SJSA1 (cell line): ENCODE data around the gene INTS11. TPM values are rescaled to one million over a fixed set of nuclear protein-coding genes. Genes with fewer than 3 reads are reported as not detected.
"Not testable (repeated sequence)": the region's sequence is repeated elsewhere in the genome, so short reads cannot be mapped to it uniquely, and the experiment has no call there.

Experiments
- DNase-seq, 2 experiments: peaks; one replicate each; pipeline ENCODE4 v3.0.0-alpha.2; 2015 to 2020; ENCODE audit warnings: low spot score in 2 of 2, low read depth in 1 of 2
- H3K27ac ChIP-seq: fragments of 250-450 bp; sonication (Bioruptor Pico); 2 replicates; pipeline ENCODE4 v1.5.1; 2020; ENCODE audit warnings: mild to moderate bottlenecking, moderate library complexity
- H3K27me3 ChIP-seq: fragments of 250-450 bp; sonication (Bioruptor Pico); replicated peaks from 2 replicates; pipeline ENCODE4 v1.5.1; 2020; ENCODE audit warnings: mild to moderate bottlenecking, moderate library complexity
- H3K36me3 ChIP-seq: fragments of 250-450 bp; sonication (Bioruptor Pico); 2 replicates; pipeline ENCODE4 v1.5.1; 2020; ENCODE audit warnings: mild to moderate bottlenecking
- H3K4me1 ChIP-seq: fragments of 250-450 bp; sonication (Bioruptor Pico); replicated peaks from 2 replicates; pipeline ENCODE4 v1.6.1; 2021; ENCODE audit warnings: mild to moderate bottlenecking
- H3K4me3 ChIP-seq: fragments of 250-450 bp; sonication (Bioruptor Pico); 2 replicates; pipeline ENCODE4 v1.5.1; 2020; ENCODE audit warnings: mild to moderate bottlenecking
- H3K9me3 ChIP-seq: fragments of 250-450 bp; sonication (Bioruptor Pico); replicated peaks from 2 replicates; pipeline ENCODE4 v1.5.1; 2020; ENCODE audit warnings: mild to moderate bottlenecking
- total RNA-seq: library from RNA; depleted of rRNA; stranded (reverse); fragments of >200 nt; shearing (Covaris generic); gene quantifications from 2 replicates; pipeline ENCODE4 v1.2.3, GENCODE V29; 2014

INTS11 gene
- total RNA-seq, 1 experiment from 2014 or later = 81.0 TPM

GRCh38 chr1:1321477-1321876, 3.0 kb downstream of the INTS11 start:
- no peak overlapping the region for H3K27ac ChIP-seq
- H3K9me3 ChIP-seq = no peaks in the 10 kb centered on the region
- peaks cover 81% of the 10 kb centered on the region for H3K36me3 ChIP-seq
- H3K4me3 ChIP-seq = no peak overlapping the region
- peaks cover 42% of the 10 kb centered on the region for H3K4me1 ChIP-seq
- no peak for DNase-seq
- H3K27me3 ChIP-seq = no peaks in the 10 kb centered on the region

DNA sequence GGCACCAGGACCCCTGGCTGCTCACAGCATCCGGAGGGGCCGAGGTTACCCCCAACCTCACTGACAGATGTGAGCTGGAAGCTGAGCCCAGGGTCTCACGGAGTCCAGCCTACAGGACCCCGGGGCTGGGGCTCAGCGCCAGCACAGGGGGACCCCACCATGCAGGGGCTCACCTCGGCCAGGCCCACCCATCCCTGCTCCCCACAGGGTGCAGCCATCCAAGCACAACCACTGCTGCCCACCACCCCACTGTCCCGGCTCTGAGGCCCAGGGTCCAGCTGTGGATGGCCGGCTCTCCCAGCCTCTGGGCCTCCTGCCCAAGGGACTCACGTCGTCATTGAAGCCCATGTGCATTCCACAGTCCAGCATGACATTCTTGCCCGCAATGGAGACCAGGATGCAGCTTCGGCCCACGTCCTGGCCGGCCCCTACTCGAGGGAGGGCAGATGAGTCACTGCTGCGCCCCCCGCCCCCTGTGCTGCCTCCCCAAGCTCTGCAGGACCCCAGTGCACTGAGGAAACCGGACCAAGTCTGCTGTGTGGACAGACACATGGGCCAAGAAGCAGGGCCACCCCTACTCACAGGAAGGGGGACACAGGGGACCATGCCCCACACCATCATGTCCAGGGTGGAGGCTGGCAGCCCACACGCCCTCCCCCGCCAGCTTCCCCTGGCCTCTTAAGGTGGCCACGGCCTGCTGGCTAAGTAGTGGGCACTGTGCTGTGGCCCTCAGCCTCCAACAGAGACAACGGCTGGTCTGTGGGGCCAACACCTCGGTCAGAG, 3.6 kb downstream of the INTS11 start:
- H3K27ac ChIP-seq = no peak overlapping the region
- no peak overlapping the region for H3K4me3 ChIP-seq
- H3K36me3 ChIP-seq = peaks cover 85% of the 10 kb centered on the region
- H3K4me1 ChIP-seq = peaks cover 41% of the 10 kb centered on the region
- no peaks in the 10 kb centered on the region for H3K9me3 ChIP-seq
- no peaks in the 10 kb centered on the region for H3K27me3 ChIP-seq
- no peak for DNase-seq

- H3K9me3 ChIP-seq = no peaks in the 10 kb centered on the region
- no peak overlapping the region for H3K4me3 ChIP-seq
- peaks cover 82% of the 10 kb centered on the region for H3K36me3 ChIP-seq
- H3K4me1 ChIP-seq = peaks cover 30% of the 10 kb centered on the region
- no peak for DNase-seq
- no peaks in the 10 kb centered on the region for H3K27me3 ChIP-seq
- H3K27ac ChIP-seq = no peak overlapping the region
Measured at GRCh38 chr1:1319646-1319941, 4.9 kb downstream of the INTS11 start.

DNA sequence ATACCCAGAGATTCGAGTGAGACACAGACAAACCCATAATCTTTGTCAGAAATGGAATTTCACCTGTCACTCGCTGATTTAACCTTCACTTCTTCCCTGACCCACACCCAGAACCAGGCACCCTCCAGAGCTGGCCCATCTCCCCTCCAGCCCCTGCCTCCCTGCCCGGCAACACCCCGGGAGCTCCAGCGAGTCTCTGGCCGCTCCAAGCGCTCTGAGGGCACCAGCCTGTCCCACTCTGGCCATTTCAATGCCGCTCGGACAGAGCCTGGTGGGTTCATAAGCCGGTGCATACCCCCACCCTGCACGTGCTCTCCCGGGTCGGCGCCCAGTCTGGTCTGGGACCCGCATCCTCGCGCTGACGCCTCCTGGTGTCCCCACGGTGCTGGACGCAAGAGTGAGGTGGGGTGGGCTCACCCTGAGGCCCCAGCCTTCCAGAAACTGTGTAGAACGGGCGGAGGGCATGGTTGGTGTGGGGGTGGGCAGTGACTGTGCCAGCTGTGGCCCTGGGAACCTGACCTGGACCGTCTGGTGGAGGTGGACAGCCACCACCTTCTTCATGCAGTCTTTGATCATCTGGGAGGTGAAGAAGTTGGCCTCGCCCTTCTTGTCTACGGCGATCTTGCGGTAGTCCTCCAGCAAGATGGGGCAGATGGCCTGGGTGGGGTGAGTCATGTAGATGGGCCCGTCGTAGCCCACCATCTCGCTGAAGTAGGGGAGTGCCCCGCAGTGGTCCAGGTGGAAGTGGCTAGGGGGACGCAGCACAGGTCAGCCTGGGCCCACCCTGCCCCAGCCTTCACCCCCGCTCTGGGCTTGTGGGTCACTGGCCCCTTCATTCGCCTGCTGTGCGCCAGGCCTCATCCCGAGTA, 5.4 kb downstream of the INTS11 start:
- no peaks in the 10 kb centered on the region for H3K27me3 ChIP-seq
- H3K27ac ChIP-seq = peak overlapping the region; percentile 21; the same call in 1 of the 2 replicates
- DNase-seq = no peak
- H3K4me3 ChIP-seq = no peak overlapping the region
- H3K4me1 ChIP-seq = peaks cover 27% of the 10 kb centered on the region
- peaks cover 84% of the 10 kb centered on the region for H3K36me3 ChIP-seq
- H3K9me3 ChIP-seq = no peaks in the 10 kb centered on the region

GRCh38 chr1:1318131-1318652, 6.3 kb downstream of the INTS11 start:
- Histone ChIP-seq H3K9me3 (no peaks in the 10 kb centered on the region), H3K4me3 (no peak overlapping the region), H3K27ac (peak overlapping the region; percentile 21; the same call in 1 of the 2 replicates), H3K27me3 (no peaks in the 10 kb centered on the region), H3K36me3 (peaks cover 92% of the 10 kb centered on the region), H3K4me1 (peaks cover 23% of the 10 kb centered on the region)
- DNase-seq = peak; percentile 58 to 85

DNA sequence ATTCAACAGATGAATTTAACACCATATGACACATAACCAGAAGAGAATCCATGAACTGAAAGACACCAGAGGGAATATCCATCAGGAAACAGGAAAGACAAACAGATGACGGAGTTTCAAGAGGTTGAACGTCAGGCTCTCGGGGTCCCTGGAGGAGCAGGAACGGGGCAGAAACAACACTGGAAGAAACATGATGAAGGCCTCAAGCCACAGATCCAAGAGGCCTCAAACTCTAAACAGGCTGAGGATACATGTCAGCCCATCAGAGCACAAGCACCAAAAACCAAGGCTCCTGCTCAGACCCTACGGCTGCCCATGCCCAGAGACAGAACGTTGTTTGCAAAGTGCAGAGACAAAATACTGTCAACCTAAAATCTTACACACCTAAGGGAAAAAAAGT, 7.0 kb downstream of the INTS11 start:
- Histone ChIP-seq H3K27ac (no peak overlapping the region), H3K4me1 (peaks cover 19% of the 10 kb centered on the region), H3K9me3 (no peaks in the 10 kb centered on the region), H3K4me3 (no peak overlapping the region), H3K27me3 (no peaks in the 10 kb centered on the region), H3K36me3 (peaks cover 94% of the 10 kb centered on the region)
- DNase-seq = no peak

DNA sequence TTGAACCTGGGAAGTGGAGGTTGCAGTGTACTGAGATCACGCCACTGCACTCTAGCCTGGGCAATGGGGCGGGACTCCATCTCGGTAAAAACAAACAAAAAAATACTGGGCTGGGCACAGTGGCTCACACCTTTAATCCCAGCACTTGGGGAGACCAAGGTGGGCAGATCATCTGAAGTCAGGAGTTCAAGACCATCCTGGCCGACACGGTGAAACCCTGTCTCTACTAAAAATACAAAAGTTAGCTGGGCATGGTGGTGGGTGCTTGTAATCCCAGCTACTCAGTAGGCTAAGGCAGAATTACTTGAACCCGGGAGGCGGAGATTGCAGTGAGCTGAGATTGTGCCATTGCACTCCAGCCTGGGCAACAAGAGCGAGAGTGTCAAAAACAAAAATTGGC, 8.3 kb downstream of the INTS11 start:
- not testable (repeated sequence) for H3K4me3 ChIP-seq, H3K9me3 ChIP-seq, H3K27me3 ChIP-seq, DNase-seq, H3K27ac ChIP-seq
- peaks cover 96% of the 10 kb centered on the region for H3K36me3 ChIP-seq
- peaks cover 15% of the 10 kb centered on the region for H3K4me1 ChIP-seq

DNA sequence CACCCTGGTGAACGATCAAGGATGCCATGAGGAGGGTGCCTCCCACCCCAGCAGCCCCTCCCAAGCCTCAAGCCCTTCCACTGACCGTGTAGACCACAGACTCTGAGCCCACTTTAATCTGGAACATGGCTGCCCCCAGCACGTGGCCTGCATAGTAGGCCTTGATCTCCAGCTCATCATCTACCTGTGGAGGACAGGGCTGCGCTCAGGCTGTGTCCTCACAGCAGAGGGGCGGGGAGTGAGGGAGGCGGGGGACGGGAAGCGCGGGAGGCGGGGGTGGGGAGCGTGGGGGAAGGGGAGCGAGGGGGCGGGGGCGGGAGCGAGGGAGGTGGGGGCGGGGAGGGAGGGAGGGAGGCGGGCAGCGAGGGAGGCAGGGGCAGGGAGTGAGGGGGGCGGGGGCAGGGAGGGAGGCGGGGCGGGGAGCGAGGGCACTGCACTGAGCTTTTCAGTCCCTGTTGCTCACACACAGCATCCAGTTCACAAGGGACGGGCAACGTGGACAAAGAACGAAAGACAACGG, 9.0 kb downstream of the INTS11 start:
- Histone ChIP-seq H3K9me3 (no peaks in the 10 kb centered on the region), H3K4me1 (peaks cover 15% of the 10 kb centered on the region), H3K4me3 (no peak overlapping the region), H3K27ac (no peak overlapping the region), H3K27me3 (no peaks in the 10 kb centered on the region), H3K36me3 (peaks cover 96% of the 10 kb centered on the region)
- DNase-seq = no peak

- Histone ChIP-seq H3K4me3 (no peak overlapping the region), H3K9me3 (no peaks in the 10 kb centered on the region), H3K36me3 (peaks cover 96% of the 10 kb centered on the region), H3K27ac (no peak overlapping the region), H3K27me3 (no peaks in the 10 kb centered on the region), H3K4me1 (peaks cover 18% of the 10 kb centered on the region)
- DNase-seq = no peak
Measured at GRCh38 chr1:1314678-1315335, 9.7 kb downstream of the INTS11 start.

DNA sequence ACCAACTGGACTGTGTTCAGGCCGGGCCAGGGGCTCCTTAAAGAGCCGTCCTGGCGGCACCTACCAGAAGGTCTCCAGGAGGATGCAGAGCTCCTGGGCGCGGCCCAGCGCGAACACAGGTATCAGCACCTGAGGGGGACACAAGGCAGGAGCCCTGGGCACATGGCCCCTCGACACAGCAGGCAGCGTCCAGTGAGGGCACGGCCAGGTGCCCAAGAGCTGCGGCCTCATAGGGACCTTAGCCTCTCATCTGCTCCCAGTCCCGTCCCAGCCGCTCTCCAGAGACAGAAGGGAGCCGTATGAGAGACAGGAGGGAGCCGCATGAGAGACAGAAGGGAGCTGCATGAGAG, 10.2 kb downstream of the INTS11 start:
- Histone ChIP-seq H3K9me3 (no peaks in the 10 kb centered on the region), H3K4me1 (peaks cover 24% of the 10 kb centered on the region), H3K36me3 (peaks cover 96% of the 10 kb centered on the region), H3K4me3 (no peak overlapping the region), H3K27ac (no peak overlapping the region), H3K27me3 (no peaks in the 10 kb centered on the region)
- no peak for DNase-seq

- Histone ChIP-seq H3K36me3 (peaks cover 96% of the 10 kb centered on the region), H3K27me3 (no peaks in the 10 kb centered on the region)
Measured at GRCh38 chr1:1313500-1314236, 10.8 kb downstream of the INTS11 start.

DNA sequence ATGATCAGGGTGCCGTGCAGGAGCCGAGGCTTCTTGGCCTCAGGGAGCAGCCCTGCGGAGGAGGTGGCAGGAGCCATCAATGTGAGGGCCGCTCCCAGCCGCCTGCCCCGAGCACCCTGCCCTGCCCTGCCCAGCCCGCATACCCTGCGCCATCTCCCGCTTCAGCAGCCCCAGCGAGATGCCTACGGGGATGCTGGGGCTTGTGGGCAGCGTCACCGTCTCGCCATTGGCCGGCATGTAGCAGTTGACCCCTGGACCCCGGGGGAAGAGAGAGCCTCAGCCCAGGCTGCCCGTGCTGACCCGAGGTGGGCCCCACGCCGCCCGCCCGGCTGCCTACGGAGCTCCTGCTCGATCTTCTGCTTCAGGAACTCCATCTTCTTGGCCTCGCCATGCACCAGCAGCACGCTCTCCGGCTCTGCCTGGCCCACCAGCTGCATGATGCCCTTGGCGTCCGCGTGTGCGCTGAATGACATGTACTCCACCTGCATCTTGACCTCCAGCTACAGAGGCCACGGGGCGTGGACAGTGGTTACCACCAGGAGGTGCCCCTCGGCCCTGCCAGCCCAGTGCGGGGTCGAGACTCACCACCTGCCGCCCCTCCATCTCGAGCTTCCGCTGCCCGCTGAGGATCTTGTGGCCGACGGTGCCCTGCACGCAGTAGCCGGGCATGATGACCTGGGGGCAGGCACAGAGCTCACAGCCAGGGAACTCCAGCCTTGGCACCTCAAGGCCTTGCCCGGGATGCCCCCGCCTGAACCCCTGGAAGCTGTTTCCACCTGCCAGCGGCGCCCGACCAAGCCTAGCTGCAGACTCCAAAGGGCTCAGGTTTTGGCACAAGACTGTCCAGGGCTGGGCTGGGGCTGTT, 11.8 kb downstream of the INTS11 start:
- no peak overlapping the region for H3K27ac ChIP-seq
- no peak for DNase-seq
- H3K36me3 ChIP-seq = peaks cover 92% of the 10 kb centered on the region
- no peaks in the 10 kb centered on the region for H3K9me3 ChIP-seq
- H3K4me1 ChIP-seq = peaks cover 20% of the 10 kb centered on the region
- H3K4me3 ChIP-seq = no peak overlapping the region
- no peaks in the 10 kb centered on the region for H3K27me3 ChIP-seq

More at GRCh38 chr1:1313500-1314236, 10.8 kb downstream of the INTS11 start:
- peaks cover 24% of the 10 kb centered on the region for H3K4me1 ChIP-seq
- no peaks in the 10 kb centered on the region for H3K9me3 ChIP-seq
- no peak overlapping the region for H3K27ac ChIP-seq
- no peak overlapping the region for H3K4me3 ChIP-seq
- DNase-seq = no peak
